AG10803 (cell line): ENCODE measurements around the gene ENO1.

Experiments used
- DNase-seq: peaks from one replicate; pipeline ENCODE4 v3.0.0; 2010; ENCODE audit warnings: low read depth
- H3K4me3 ChIP-seq: 2 replicates; pipeline ENCODE4 v1.5.1; 2011; ENCODE audit warnings: mild to moderate bottlenecking, low read length, control low read depth
- TF ChIP-seq, protein P1 (sequence below): conservative IDR thresholded peaks from 2 replicates; pipeline ENCODE4 v1.5.1; 2011; ENCODE audit warnings: mild to moderate bottlenecking, low read length, control low read depth, inconsistent platforms

The ENO1 gene

DNA sequence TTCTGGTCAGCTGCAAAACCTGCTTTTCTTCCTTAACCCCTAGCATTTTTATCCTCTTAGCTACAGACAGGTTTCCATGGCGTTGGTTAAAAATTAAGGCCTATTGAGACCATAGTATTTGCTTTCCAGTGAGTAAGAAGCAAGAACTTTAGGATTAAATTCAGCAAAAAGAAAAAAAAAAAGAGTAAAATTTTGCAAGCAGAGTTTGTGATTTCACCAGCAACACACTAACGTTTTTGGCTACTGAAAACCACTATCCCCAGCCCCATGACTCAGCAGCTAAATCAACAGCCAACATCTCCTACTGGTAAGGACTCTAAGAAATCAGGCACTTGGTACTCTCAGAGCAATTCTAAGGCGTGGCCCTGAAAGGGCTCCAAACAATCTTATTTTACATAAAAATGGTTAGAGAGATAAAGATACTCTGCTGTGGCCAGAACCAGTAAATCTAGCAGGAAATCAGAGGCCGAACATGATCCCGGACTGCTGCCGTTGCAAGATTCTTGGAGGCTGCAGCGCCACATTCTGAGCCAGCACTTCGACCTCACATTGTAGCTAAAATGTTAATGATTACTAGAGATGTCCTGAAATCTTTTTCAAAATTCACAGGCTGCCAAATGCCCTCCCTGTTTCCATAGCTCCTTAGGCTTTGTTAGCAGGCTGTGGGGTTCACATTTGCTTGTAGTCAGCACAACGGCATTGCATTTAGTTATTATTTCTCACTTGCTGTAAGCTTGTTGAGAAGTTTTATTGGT, 1.6 kb upstream of the ENO1 start:
- H3K4me3 ChIP-seq: peak overlapping the region; percentile 49
- DNase-seq: peak; percentile 99
- TF ChIP-seq, protein P1, sequence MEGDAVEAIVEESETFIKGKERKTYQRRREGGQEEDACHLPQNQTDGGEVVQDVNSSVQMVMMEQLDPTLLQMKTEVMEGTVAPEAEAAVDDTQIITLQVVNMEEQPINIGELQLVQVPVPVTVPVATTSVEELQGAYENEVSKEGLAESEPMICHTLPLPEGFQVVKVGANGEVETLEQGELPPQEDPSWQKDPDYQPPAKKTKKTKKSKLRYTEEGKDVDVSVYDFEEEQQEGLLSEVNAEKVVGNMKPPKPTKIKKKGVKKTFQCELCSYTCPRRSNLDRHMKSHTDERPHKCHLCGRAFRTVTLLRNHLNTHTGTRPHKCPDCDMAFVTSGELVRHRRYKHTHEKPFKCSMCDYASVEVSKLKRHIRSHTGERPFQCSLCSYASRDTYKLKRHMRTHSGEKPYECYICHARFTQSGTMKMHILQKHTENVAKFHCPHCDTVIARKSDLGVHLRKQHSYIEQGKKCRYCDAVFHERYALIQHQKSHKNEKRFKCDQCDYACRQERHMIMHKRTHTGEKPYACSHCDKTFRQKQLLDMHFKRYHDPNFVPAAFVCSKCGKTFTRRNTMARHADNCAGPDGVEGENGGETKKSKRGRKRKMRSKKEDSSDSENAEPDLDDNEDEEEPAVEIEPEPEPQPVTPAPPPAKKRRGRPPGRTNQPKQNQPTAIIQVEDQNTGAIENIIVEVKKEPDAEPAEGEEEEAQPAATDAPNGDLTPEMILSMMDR: peak; percentile 16; the same call in 1 of the 2 replicates

DNA sequence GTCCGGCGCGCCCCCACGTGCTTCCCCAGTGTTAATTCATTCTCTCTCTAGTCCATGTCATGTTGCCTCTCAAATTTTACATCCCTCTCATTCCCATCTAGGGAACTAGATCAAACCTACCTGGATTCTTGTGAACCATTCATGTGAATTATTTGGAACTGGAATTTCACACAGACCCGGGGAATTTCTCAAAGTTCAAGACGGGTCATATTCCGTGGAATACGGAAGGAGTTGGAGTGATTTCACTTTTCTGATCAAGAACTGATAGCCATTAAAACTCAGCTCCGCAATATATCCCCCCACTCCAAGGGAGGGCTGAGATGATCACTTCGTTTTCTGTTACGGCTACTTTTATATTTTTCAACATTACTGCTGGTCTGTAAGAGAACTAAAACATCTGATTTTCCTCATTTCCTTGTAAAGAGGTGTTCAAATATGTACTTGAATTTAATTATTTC, 1.0 kb upstream of the ENO1 start:
- TF ChIP-seq, protein P1: peak; percentile 14; the same call in 1 of the 2 replicates
- no peak for DNase-seq
- peak overlapping the region; percentile 49 for H3K4me3 ChIP-seq

DNA sequence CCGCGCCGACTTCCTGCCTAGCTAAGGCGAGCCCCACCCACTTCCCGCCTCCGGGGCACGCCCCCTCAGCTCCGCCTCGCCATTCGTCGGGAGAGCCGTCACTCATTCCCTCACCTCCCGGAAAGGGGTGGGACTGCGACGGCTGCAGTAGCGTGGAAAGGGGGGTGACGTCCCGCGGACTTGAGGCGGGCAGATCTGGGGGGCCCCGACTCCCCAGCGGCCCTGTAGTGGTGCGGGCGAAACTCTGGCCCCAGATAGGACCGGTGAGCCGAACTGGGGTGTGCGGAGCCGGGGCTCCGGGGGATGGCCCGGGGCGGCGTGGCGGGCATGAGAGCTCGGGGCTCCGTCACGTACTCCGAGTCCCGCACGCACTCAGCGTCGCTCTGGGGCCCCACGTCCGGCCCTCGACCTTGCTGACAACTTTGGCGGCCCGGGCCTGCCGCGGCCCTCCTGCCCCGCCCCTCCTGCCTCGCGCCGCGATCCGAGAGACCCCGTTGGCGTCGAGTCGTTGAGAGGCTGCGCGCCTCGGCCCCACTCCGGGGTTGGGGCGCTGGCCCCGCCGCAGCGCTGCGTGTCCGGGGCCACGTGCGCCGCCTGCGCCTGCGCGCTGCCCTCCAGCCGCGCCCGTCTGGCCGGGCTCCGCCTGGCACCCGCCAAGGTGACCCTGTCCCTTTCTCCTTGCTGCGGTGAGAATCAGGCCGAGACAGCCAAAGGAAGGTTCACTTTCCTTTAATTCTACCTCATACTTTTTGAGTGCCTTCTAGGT, 395 bp upstream of the ENO1 start:
- peak overlapping the region; percentile 93 for H3K4me3 ChIP-seq
- peak; percentile 98 for DNase-seq
- TF ChIP-seq, protein P1: no peak

DNA sequence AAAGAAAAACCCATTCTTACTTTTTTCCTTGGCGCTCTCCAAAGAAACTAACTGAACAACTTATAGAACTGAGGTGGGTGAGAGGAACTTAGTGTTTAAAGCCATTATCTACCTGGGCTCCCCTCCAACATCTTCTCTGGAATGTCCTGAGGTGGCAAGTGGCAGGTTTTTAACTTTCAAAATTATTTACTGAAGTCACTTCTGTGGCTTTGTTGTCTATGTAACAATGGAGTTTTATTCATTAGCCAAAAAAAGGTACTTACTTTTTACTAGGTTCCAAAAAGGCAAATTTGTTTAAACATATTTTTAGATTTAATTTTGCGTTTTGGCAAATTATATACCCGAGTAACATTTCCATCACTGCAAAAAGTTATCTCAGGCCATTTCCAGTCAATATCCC, 2.4 kb downstream of the ENO1 start:
- peak overlapping the region; percentile 93 for H3K4me3 ChIP-seq
- TF ChIP-seq, protein P1: no peak
- no peak for DNase-seq

DNA sequence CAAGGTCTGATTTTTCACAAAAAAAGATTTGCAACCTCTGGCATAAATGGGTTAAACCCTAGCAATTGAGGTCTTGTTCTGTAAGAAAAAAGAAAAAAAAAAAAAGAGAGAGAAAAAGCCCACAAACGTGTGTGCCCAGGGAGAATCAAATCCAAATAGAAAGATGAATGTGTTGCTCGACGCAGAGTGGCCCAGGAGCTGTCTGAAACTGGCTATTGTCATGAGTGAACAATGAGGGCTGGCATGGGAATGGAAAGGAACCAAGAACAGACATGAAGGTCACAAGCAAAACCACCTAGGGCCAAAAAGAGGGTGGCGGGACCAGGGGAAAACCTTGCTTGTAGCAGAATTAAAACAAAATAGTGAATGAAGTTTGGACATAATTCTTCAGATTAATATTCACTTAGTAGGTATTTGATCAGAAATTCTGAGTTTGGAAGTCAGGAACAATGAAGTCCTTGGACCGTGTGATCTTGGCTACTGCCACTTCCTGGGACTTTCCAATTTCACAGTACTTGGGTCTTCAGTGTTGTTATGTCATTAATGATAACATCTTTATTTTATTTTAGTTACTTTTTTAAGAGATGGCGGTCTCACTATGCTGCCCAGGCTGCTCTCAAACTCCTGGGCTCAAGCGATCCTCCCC, 3.1 kb downstream of the ENO1 start:
- TF ChIP-seq, protein P1: no peak
- peak overlapping the region; percentile 93 for H3K4me3 ChIP-seq
- DNase-seq: no peak

DNA sequence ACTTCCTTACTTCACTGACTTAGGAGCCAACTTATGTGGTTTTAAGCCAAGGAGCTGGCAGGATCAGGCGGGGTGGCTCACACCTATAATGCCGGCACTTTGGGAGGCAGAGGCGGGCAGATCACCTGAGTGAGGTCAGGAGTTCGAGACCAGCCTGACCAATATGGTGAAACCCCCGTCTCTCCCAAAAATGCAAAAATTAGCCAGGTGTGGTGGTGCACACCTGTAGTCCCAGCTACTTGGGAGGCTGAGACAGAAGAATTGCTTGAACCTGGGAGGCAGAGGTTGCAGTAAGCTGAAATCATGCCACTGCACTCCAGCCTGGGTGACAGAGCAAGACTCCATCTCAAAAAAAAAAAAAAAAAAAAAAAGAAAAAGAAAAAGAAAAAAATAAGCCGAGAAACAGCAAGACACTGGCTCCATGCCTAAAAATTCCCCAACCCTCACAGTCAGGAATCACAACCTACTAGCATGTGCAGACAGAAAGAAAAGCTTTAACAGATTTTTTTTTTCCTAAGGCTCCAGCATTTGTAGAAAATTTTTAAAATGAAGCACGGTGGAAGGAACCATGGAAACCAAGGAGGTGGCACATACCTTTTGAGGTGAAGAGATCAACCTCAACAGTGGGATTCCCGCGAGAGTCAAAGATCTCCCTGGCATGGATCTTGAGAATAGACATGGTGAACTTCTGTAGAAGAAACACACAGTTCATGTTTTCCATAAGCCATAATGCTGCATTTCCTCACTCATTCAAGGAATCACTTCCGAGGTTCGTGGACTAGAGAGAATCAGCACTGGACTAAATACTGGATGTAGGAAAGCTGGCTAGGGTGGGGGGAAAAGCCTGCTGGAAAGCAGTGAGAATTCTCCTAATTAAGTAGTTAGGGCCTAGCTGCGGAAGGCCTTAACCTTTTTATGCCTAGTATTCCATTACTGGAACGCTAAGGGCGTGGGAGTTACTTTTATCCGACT, 4.0 kb downstream of the ENO1 start:
- no peak for DNase-seq
- peak overlapping the region; percentile 93 for H3K4me3 ChIP-seq
- TF ChIP-seq, protein P1: no peak
